Upper lobe of left lung (tissue), 4 donors: ENCODE data around the gene MANSC1.

ENCODE experiments used
- EP300 ChIP-seq, 4 donors: sonication (generic); formaldehyde crosslinking; IDR thresholded peaks; one replicate each; pipeline ENCODE4 v1.5.1; 2017; ENCODE audit warnings: antibody characterized with exemption in 4 of 4, control low read depth in 2 of 4
- POLR2A ChIP-seq, 4 donors: fragments of 450-650 bp; IDR thresholded peaks; one replicate each; pipeline ENCODE4 v1.5.1; 2016 to 2017; ENCODE audit warnings: antibody characterized with exemption in 4 of 4, mild to moderate bottlenecking in 2 of 4
- POLR2AphosphoS5 ChIP-seq, 2 donors: sonication (generic); formaldehyde crosslinking; IDR thresholded peaks; one replicate each; pipeline ENCODE4 v1.5.1; 2017; ENCODE audit warnings: antibody characterized with exemption in 2 of 2
- TF ChIP-seq, protein P1 (sequence below), 6 experiments: fragments of 450-650 bp in 4 of 6; fragments of 200-600 bp in 2 of 6; sonication (generic) in 2 of 6; IDR thresholded peaks; one replicate each; pipeline ENCODE4 v1.5.1; 2016 to 2019; ENCODE audit warnings: antibody characterized with exemption in 6 of 6

GRCh38 chr12:12378616-12379015 is 28.6 kb upstream of the MANSC1 start:
- no peak for TF ChIP-seq POLR2A (IDR thresholded peaks at IDR 0.05)
- TF ChIP-seq, protein P1, sequence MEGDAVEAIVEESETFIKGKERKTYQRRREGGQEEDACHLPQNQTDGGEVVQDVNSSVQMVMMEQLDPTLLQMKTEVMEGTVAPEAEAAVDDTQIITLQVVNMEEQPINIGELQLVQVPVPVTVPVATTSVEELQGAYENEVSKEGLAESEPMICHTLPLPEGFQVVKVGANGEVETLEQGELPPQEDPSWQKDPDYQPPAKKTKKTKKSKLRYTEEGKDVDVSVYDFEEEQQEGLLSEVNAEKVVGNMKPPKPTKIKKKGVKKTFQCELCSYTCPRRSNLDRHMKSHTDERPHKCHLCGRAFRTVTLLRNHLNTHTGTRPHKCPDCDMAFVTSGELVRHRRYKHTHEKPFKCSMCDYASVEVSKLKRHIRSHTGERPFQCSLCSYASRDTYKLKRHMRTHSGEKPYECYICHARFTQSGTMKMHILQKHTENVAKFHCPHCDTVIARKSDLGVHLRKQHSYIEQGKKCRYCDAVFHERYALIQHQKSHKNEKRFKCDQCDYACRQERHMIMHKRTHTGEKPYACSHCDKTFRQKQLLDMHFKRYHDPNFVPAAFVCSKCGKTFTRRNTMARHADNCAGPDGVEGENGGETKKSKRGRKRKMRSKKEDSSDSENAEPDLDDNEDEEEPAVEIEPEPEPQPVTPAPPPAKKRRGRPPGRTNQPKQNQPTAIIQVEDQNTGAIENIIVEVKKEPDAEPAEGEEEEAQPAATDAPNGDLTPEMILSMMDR (IDR thresholded peaks at IDR 0.05): no peak
- TF ChIP-seq POLR2AphosphoS5 (IDR thresholded peaks at IDR 0.05): no peak
- TF ChIP-seq EP300 (IDR thresholded peaks at IDR 0.05): no peak
